Measurements from ENCODE around the gene DCAF17.
"Not testable (repeated sequence)": the region's sequence is repeated elsewhere in the genome, so short reads cannot be mapped to it uniquely, and the experiment has no call there.

Gene DCAF17

GRCh38 chr2:171479154-171479814, 45.3 kb downstream of the DCAF17 start:
- Histone ChIP-seq H3K4me3 (ENCODE audit: low read length) (no peak overlapping the region), H3K9me3 (ENCODE audit: control insufficient read depth, low read length) (no peaks in the 10 kb centered on the region), H3K4me1 (ENCODE audit: control insufficient read depth, insufficient read depth, low read length) (no peaks in the 10 kb centered on the region), H3K9ac (ENCODE audit: low read length) (no peak overlapping the region), H3K27me3 (ENCODE audit: control insufficient read depth, insufficient read depth, low read length) (no peaks in the 10 kb centered on the region), H3K36me3 (ENCODE audit: control insufficient read depth, insufficient read depth, low read length) (no peaks in the 10 kb centered on the region)

GRCh38 chr2:171480908-171481307, 46.9 kb downstream of the DCAF17 start:
- no peak overlapping the region for H3K9ac ChIP-seq (ENCODE audit: low read length)
- no peaks in the 10 kb centered on the region for H3K36me3 ChIP-seq (ENCODE audit: control insufficient read depth, insufficient read depth, low read length)
- H3K4me3 ChIP-seq (ENCODE audit: low read length), result no peak overlapping the region
- no peaks in the 10 kb centered on the region for H3K9me3 ChIP-seq (ENCODE audit: control insufficient read depth, low read length)
- no peaks in the 10 kb centered on the region for H3K4me1 ChIP-seq (ENCODE audit: control insufficient read depth, insufficient read depth, low read length)
- no peaks in the 10 kb centered on the region for H3K27me3 ChIP-seq (ENCODE audit: control insufficient read depth, insufficient read depth, low read length)

GRCh38 chr2:171482308-171482707, 48.3 kb downstream of the DCAF17 start:
- H3K9me3 ChIP-seq (ENCODE audit: control insufficient read depth, low read length), result no peaks in the 10 kb centered on the region
- H3K36me3 ChIP-seq (ENCODE audit: control insufficient read depth, insufficient read depth, low read length), result no peaks in the 10 kb centered on the region
- H3K4me1 ChIP-seq (ENCODE audit: control insufficient read depth, insufficient read depth, low read length), result no peaks in the 10 kb centered on the region
- no peak overlapping the region for H3K9ac ChIP-seq (ENCODE audit: low read length)
- H3K4me3 ChIP-seq (ENCODE audit: low read length), result no peak overlapping the region
- no peaks in the 10 kb centered on the region for H3K27me3 ChIP-seq (ENCODE audit: control insufficient read depth, insufficient read depth, low read length)

GRCh38 chr2:171482877-171483276, 48.9 kb downstream of the DCAF17 start:
- Histone ChIP-seq H3K9ac (ENCODE audit: low read length) (no peak overlapping the region), H3K4me3 (ENCODE audit: low read length) (no peak overlapping the region), H3K36me3 (ENCODE audit: control insufficient read depth, insufficient read depth, low read length) (no peaks in the 10 kb centered on the region), H3K9me3 (ENCODE audit: control insufficient read depth, low read length) (no peaks in the 10 kb centered on the region), H3K27me3 (ENCODE audit: control insufficient read depth, insufficient read depth, low read length) (no peaks in the 10 kb centered on the region), H3K4me1 (ENCODE audit: control insufficient read depth, insufficient read depth, low read length) (no peaks in the 10 kb centered on the region)

- Histone ChIP-seq H3K36me3 (ENCODE audit: control insufficient read depth, insufficient read depth, low read length) (no peaks in the 10 kb centered on the region), H3K27me3 (ENCODE audit: control insufficient read depth, insufficient read depth, low read length) (no peaks in the 10 kb centered on the region), H3K9ac (ENCODE audit: low read length) (no peak overlapping the region)
Observed at GRCh38 chr2:171483793-171484192, 49.8 kb downstream of the DCAF17 start.

GRCh38 chr2:171485116-171485515, 51.1 kb downstream of the DCAF17 start:
- Histone ChIP-seq H3K9ac (ENCODE audit: low read length) (no peak overlapping the region), H3K4me1 (ENCODE audit: control insufficient read depth, insufficient read depth, low read length) (no peaks in the 10 kb centered on the region), H3K4me3 (ENCODE audit: low read length) (no peak overlapping the region), H3K36me3 (ENCODE audit: control insufficient read depth, insufficient read depth, low read length) (no peaks in the 10 kb centered on the region), H3K9me3 (ENCODE audit: control insufficient read depth, low read length) (no peaks in the 10 kb centered on the region), H3K27me3 (ENCODE audit: control insufficient read depth, insufficient read depth, low read length) (no peaks in the 10 kb centered on the region)

More at GRCh38 chr2:171483793-171484192, 49.8 kb downstream of the DCAF17 start:
- Histone ChIP-seq H3K4me3 (ENCODE audit: low read length) (no peak overlapping the region), H3K4me1 (ENCODE audit: control insufficient read depth, insufficient read depth, low read length) (no peaks in the 10 kb centered on the region), H3K9me3 (ENCODE audit: control insufficient read depth, low read length) (no peaks in the 10 kb centered on the region)

GRCh38 chr2:171487201-171487600, 53.2 kb downstream of the DCAF17 start:
- Histone ChIP-seq H3K27me3 (ENCODE audit: control insufficient read depth, insufficient read depth, low read length) (no peaks in the 10 kb centered on the region), H3K9ac (ENCODE audit: low read length) (no peak overlapping the region), H3K4me3 (ENCODE audit: low read length) (no peak overlapping the region), H3K4me1 (ENCODE audit: control insufficient read depth, insufficient read depth, low read length) (no peaks in the 10 kb centered on the region), H3K36me3 (ENCODE audit: control insufficient read depth, insufficient read depth, low read length) (no peaks in the 10 kb centered on the region), H3K9me3 (ENCODE audit: control insufficient read depth, low read length) (no peaks in the 10 kb centered on the region)

- no peak overlapping the region for H3K4me3 ChIP-seq (ENCODE audit: low read length)
- H3K9ac ChIP-seq (ENCODE audit: low read length), result no peak overlapping the region
- no peaks in the 10 kb centered on the region for H3K4me1 ChIP-seq (ENCODE audit: control insufficient read depth, insufficient read depth, low read length)
- no peaks in the 10 kb centered on the region for H3K27me3 ChIP-seq (ENCODE audit: control insufficient read depth, insufficient read depth, low read length)
- no peaks in the 10 kb centered on the region for H3K36me3 ChIP-seq (ENCODE audit: control insufficient read depth, insufficient read depth, low read length)
- no peaks in the 10 kb centered on the region for H3K9me3 ChIP-seq (ENCODE audit: control insufficient read depth, low read length)
Observed at GRCh38 chr2:171487803-171488259, 53.8 kb downstream of the DCAF17 start.

GRCh38 chr2:171490577-171490976, 56.6 kb downstream of the DCAF17 start:
- Histone ChIP-seq H3K27me3 (ENCODE audit: control insufficient read depth, insufficient read depth, low read length) (no peaks in the 10 kb centered on the region), H3K9ac (ENCODE audit: low read length) (no peak overlapping the region), H3K9me3 (ENCODE audit: control insufficient read depth, low read length) (no peaks in the 10 kb centered on the region), H3K4me3 (ENCODE audit: low read length) (no peak overlapping the region), H3K4me1 (ENCODE audit: control insufficient read depth, insufficient read depth, low read length) (no peaks in the 10 kb centered on the region), H3K36me3 (ENCODE audit: control insufficient read depth, insufficient read depth, low read length) (no peaks in the 10 kb centered on the region)

GRCh38 chr2:171491292-171491691, 57.3 kb downstream of the DCAF17 start:
- Histone ChIP-seq H3K9me3 (ENCODE audit: control insufficient read depth, low read length) (no peaks in the 10 kb centered on the region), H3K27me3 (ENCODE audit: control insufficient read depth, insufficient read depth, low read length) (no peaks in the 10 kb centered on the region), H3K4me1 (ENCODE audit: control insufficient read depth, insufficient read depth, low read length) (no peaks in the 10 kb centered on the region), H3K4me3 (ENCODE audit: low read length) (no peak overlapping the region), H3K36me3 (ENCODE audit: control insufficient read depth, insufficient read depth, low read length) (no peaks in the 10 kb centered on the region), H3K9ac (ENCODE audit: low read length) (no peak overlapping the region)

GRCh38 chr2:171492664-171493063, 58.6 kb downstream of the DCAF17 start:
- Histone ChIP-seq H3K36me3 (ENCODE audit: control insufficient read depth, insufficient read depth, low read length) (no peaks in the 10 kb centered on the region), H3K9ac (ENCODE audit: low read length) (no peak overlapping the region), H3K27me3 (ENCODE audit: control insufficient read depth, insufficient read depth, low read length) (no peaks in the 10 kb centered on the region), H3K4me1 (ENCODE audit: control insufficient read depth, insufficient read depth, low read length) (no peaks in the 10 kb centered on the region), H3K9me3 (ENCODE audit: control insufficient read depth, low read length) (no peaks in the 10 kb centered on the region), H3K4me3 (ENCODE audit: low read length) (no peak overlapping the region)

- not testable (repeated sequence) for H3K4me1 ChIP-seq (ENCODE audit: control insufficient read depth, insufficient read depth, low read length)
Observed at GRCh38 chr2:171497664-171498063, 63.6 kb downstream of the DCAF17 start.

GRCh38 chr2:171505374-171505773, 71.3 kb downstream of the DCAF17 start:
- Histone ChIP-seq H3K27me3 (ENCODE audit: control insufficient read depth, insufficient read depth, low read length) (no peaks in the 10 kb centered on the region), H3K4me3 (ENCODE audit: low read length) (no peak overlapping the region), H3K36me3 (ENCODE audit: control insufficient read depth, insufficient read depth, low read length) (no peaks in the 10 kb centered on the region), H3K4me1 (ENCODE audit: control insufficient read depth, insufficient read depth, low read length) (no peaks in the 10 kb centered on the region), H3K9me3 (ENCODE audit: control insufficient read depth, low read length) (no peaks in the 10 kb centered on the region), H3K9ac (ENCODE audit: low read length) (no peak overlapping the region)

More at GRCh38 chr2:171497664-171498063, 63.6 kb downstream of the DCAF17 start:
- H3K4me3 ChIP-seq (ENCODE audit: low read length); H3K36me3 ChIP-seq (ENCODE audit: control insufficient read depth, insufficient read depth, low read length); H3K9ac ChIP-seq (ENCODE audit: low read length); H3K9me3 ChIP-seq (ENCODE audit: control insufficient read depth, low read length); H3K27me3 ChIP-seq (ENCODE audit: control insufficient read depth, insufficient read depth, low read length): not testable (repeated sequence)

Data from mucosa of stomach (tissue), 1 donor.